Neuronal stem cell (in vitro differentiated cells): Measurements from ENCODE around the gene OR2AT4.
"Not testable (repeated sequence)": the region's sequence is repeated elsewhere in the genome, so short reads cannot be mapped to it uniquely, and the experiment has no call there.

ENCODE experiments used
- DNase-seq: peaks from one replicate; pipeline ENCODE4 v3.0.0-alpha.2; 2013; ENCODE audit warnings: low spot score
- H2AFZ ChIP-seq: one replicate; pipeline ENCODE4 v1.6.1; 2013; ENCODE audit warnings: mild to moderate bottlenecking, low read length, inconsistent platforms
- H2AK5ac ChIP-seq: 2 replicates; pipeline ENCODE4 v1.6.1; 2013; ENCODE audit warnings: low read depth, mild to moderate bottlenecking, inconsistent platforms, low read length, moderate library complexity, mixed read lengths
- H2BK120ac ChIP-seq: 2 replicates; pipeline ENCODE4 v1.6.1; 2013; ENCODE audit warnings: low read depth, mild to moderate bottlenecking, inconsistent platforms, low read length, moderate library complexity, mixed read lengths
- H2BK12ac ChIP-seq: one replicate; pipeline ENCODE4 v1.6.1; 2013; ENCODE audit warnings: low read length, inconsistent platforms
- H2BK15ac ChIP-seq: 2 replicates; pipeline ENCODE4 v1.6.1; 2013; ENCODE audit warnings: mild to moderate bottlenecking, low read length, inconsistent platforms, mixed read lengths
- H2BK5ac ChIP-seq: one replicate; pipeline ENCODE4 v1.6.1; 2013; ENCODE audit warnings: inconsistent platforms, mild to moderate bottlenecking, low read length, moderate library complexity
- H3K14ac ChIP-seq: one replicate; pipeline ENCODE4 v1.6.1; 2013; ENCODE audit warnings: low read length, inconsistent platforms
- H3K18ac ChIP-seq: 2 replicates; pipeline ENCODE4 v1.6.1; 2013; ENCODE audit warnings: low read length, inconsistent platforms
- H3K23ac ChIP-seq: 2 replicates; pipeline ENCODE4 v1.6.1; 2013; ENCODE audit warnings: low read depth, mild to moderate bottlenecking, mixed read lengths, low read length, inconsistent platforms; ENCODE audit not compliant: poor library complexity
- H3K27ac ChIP-seq: replicated peaks from 3 replicates; pipeline ENCODE4 v1.5.1; 2013; ENCODE audit warnings: low read length, inconsistent platforms
- H3K27me3 ChIP-seq, 3 experiments: 2 replicates each; pipeline ENCODE4 v1.6.1; 2013; ENCODE audit warnings: low read length in 3 of 3, mild to moderate bottlenecking in 2 of 3, inconsistent platforms in 1 of 3, low read depth in 1 of 3, mixed read lengths in 1 of 3, moderate library complexity in 1 of 3; ENCODE audit not compliant: control insufficient read depth in 3 of 3, insufficient read depth in 3 of 3
- H3K36me3 ChIP-seq, 2 donors: replicated peaks in 1 of 2; 2 replicates each; pipeline ENCODE4 v1.6.1; 2013; ENCODE audit warnings: low read length in 2 of 2; ENCODE audit not compliant: control insufficient read depth in 2 of 2, insufficient read depth in 2 of 2
- H3K4ac ChIP-seq: 2 replicates; pipeline ENCODE4 v1.6.1; 2013; ENCODE audit warnings: inconsistent platforms, mild to moderate bottlenecking, low read length, moderate library complexity
- H3K4me1 ChIP-seq, 2 donors: 1 replicate in 1 of 2; 2 replicates in 1 of 2; pipeline ENCODE4 v1.6.1; 2013; ENCODE audit warnings: low read length in 2 of 2, low read depth in 1 of 2; ENCODE audit not compliant: control insufficient read depth in 2 of 2, insufficient read depth in 1 of 2
- H3K4me2 ChIP-seq: one replicate; pipeline ENCODE4 v1.6.1; 2013; ENCODE audit warnings: mild to moderate bottlenecking, low read length, inconsistent platforms; ENCODE audit not compliant: insufficient read depth, poor library complexity, severe bottlenecking
- H3K4me3 ChIP-seq, 2 donors: 2 replicates each; pipeline ENCODE4 v1.5.1; 2013; ENCODE audit warnings: low read length in 2 of 2, mild to moderate bottlenecking in 2 of 2, inconsistent platforms in 1 of 2, moderate library complexity in 1 of 2
- H3K79me1 ChIP-seq: one replicate; pipeline ENCODE4 v1.6.1; 2013; ENCODE audit warnings: low read depth, mild to moderate bottlenecking, inconsistent platforms, low read length, moderate library complexity
- H3K9ac ChIP-seq: one replicate; pipeline ENCODE4 v1.6.1; 2013; ENCODE audit warnings: mild to moderate bottlenecking, low read depth, low read length, inconsistent platforms; ENCODE audit not compliant: poor library complexity
- H3K9me3 ChIP-seq, 2 donors: replicated peaks in 1 of 2; 2 replicates each; pipeline versions ENCODE3 to v1.6.1; 2013; ENCODE audit warnings: low read length in 2 of 2, mild to moderate bottlenecking in 2 of 2, inconsistent platforms in 1 of 2, low read depth in 1 of 2, mixed read lengths in 1 of 2, moderate library complexity in 1 of 2; ENCODE audit not compliant: control insufficient read depth in 2 of 2, insufficient read depth in 1 of 2
- H4K8ac ChIP-seq: one replicate; pipeline ENCODE4 v1.6.1; 2013; ENCODE audit warnings: low read depth, mild to moderate bottlenecking, inconsistent platforms, low read length, moderate library complexity
- H4K91ac ChIP-seq: one replicate; pipeline ENCODE4 v1.6.1; 2013; ENCODE audit warnings: low read length, low read depth, mild to moderate bottlenecking, inconsistent platforms; ENCODE audit not compliant: poor library complexity
- WGBS, 2 donors: extraction: QIAGEN DNeasy Blood & Tissue Kit; methylation state at CpG; one replicate each; pipeline ENCODE4 v1.1.7; 2013; ENCODE audit warnings: missing lambda C conversion rate in 2 of 2, mixed read lengths in 1 of 2; ENCODE audit not compliant: insufficient read length in 2 of 2, insufficient replicate concordance in 1 of 2; ENCODE audit errors: extremely low coverage in 2 of 2; 5-methylcytosine and 5-hydroxymethylcytosine counted together

OR2AT4 gene

GRCh38 chr11:75046668-75047067, 50.0 kb downstream of the OR2AT4 start:
- H3K36me3 ChIP-seq, H3K27ac ChIP-seq, H2BK15ac ChIP-seq, H4K91ac ChIP-seq, H2BK120ac ChIP-seq, H3K23ac ChIP-seq, H3K9ac ChIP-seq, H3K9me3 ChIP-seq, H2BK12ac ChIP-seq, H3K4me3 ChIP-seq, H2BK5ac ChIP-seq, H3K27me3 ChIP-seq, H2AFZ ChIP-seq, H3K4me1 ChIP-seq, H3K79me1 ChIP-seq, H4K8ac ChIP-seq, H3K4me2 ChIP-seq, H3K4ac ChIP-seq, DNase-seq, H3K18ac ChIP-seq, H3K14ac ChIP-seq, H2AK5ac ChIP-seq: not testable (repeated sequence)
- no CpG with 5 or more reads among the region's 5 CpGs for WGBS, 2 donors

GRCh38 chr11:75044381-75045170, 52.1 kb downstream of the OR2AT4 start:
- H4K8ac ChIP-seq, H4K91ac ChIP-seq, H3K36me3 ChIP-seq, H3K23ac ChIP-seq, H3K9ac ChIP-seq, DNase-seq, H3K4me1 ChIP-seq, H2AK5ac ChIP-seq, H2AFZ ChIP-seq, H3K4me2 ChIP-seq, H2BK15ac ChIP-seq, H2BK12ac ChIP-seq, H2BK120ac ChIP-seq, H3K9me3 ChIP-seq, H3K18ac ChIP-seq, H2BK5ac ChIP-seq, H3K27me3 ChIP-seq, H3K14ac ChIP-seq, H3K79me1 ChIP-seq, H3K4ac ChIP-seq, H3K27ac ChIP-seq, H3K4me3 ChIP-seq: not testable (repeated sequence)
- no CpG with 5 or more reads among the region's 15 CpGs for WGBS, 2 donors

- H3K4ac ChIP-seq, H3K4me3 ChIP-seq, H2AFZ ChIP-seq, H3K27me3 ChIP-seq, H3K9ac ChIP-seq, H2BK15ac ChIP-seq, H3K14ac ChIP-seq, H3K79me1 ChIP-seq, DNase-seq, H4K8ac ChIP-seq, H2BK5ac ChIP-seq, H3K23ac ChIP-seq, H3K36me3 ChIP-seq, H4K91ac ChIP-seq, H3K18ac ChIP-seq, H3K27ac ChIP-seq, H3K9me3 ChIP-seq, H2BK120ac ChIP-seq, H3K4me1 ChIP-seq, H2AK5ac ChIP-seq, H3K4me2 ChIP-seq, H2BK12ac ChIP-seq: not testable (repeated sequence)
- WGBS, 2 donors: no CpG with 5 or more reads among the region's 3 CpGs
Measured at GRCh38 chr11:75041821-75042220, 54.9 kb downstream of the OR2AT4 start.

- Histone ChIP-seq H3K23ac (no peak overlapping the region), H2BK5ac (no peak overlapping the region), H2AFZ (no peak overlapping the region), H4K8ac (no peak overlapping the region), H2AK5ac (no peak overlapping the region), H3K4me1 (peaks cover 0 to under 1% of the 10 kb centered on the region in 2 donors), H3K27ac (no peak overlapping the region), H3K9me3 (no peaks in the 10 kb centered on the region), H2BK120ac (no peak overlapping the region), H3K9ac (no peak overlapping the region), H3K14ac (no peak overlapping the region), H3K4me3 (no peak overlapping the region), H2BK15ac (no peak overlapping the region), H3K18ac (no peak overlapping the region), H4K91ac (no peak overlapping the region), H3K4me2 (no peak overlapping the region), H3K4ac (no peak overlapping the region), H3K36me3 (no peaks in the 10 kb centered on the region), H3K79me1 (no peaks in the 10 kb centered on the region), H2BK12ac (no peak overlapping the region), H3K27me3 (no peaks in the 10 kb centered on the region)
- no CpG with 5 or more reads among the region's 2 CpGs for WGBS, 2 donors
- DNase-seq: no peak
Measured at GRCh38 chr11:75041263-75041662, 55.4 kb downstream of the OR2AT4 start.
